ELR (cell line): ENCODE measurements around the gene CADM2.
"Not testable (repeated sequence)": the region's sequence is repeated elsewhere in the genome, so short reads cannot be mapped to it uniquely, and the experiment has no call there.

Source experiments
- DNase-seq: peaks from one replicate; pipeline ENCODE4 v3.0.0-alpha.2; 2015; ENCODE audit warnings: low read depth

The CADM2 gene

DNA sequence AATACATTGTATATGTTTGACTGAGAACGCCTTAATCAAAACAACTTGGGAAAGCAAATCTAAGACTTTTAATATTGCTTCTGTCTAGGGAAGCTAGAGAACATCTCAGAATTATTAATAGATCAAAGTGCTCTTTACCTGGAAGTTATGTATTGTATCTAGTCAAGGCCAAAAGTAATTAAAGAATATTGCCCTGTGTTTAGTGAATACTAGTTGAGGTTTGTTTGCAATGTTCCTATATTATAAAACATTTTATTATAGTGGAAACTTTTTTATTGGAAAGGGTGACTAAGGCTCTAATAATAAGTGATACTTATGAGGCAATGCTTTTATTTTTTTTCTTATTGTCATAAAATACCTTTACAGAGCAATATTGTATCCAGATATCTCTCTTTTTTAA is 118.2 kb downstream of the CADM2 start:
- DNase-seq = no peak

DNA sequence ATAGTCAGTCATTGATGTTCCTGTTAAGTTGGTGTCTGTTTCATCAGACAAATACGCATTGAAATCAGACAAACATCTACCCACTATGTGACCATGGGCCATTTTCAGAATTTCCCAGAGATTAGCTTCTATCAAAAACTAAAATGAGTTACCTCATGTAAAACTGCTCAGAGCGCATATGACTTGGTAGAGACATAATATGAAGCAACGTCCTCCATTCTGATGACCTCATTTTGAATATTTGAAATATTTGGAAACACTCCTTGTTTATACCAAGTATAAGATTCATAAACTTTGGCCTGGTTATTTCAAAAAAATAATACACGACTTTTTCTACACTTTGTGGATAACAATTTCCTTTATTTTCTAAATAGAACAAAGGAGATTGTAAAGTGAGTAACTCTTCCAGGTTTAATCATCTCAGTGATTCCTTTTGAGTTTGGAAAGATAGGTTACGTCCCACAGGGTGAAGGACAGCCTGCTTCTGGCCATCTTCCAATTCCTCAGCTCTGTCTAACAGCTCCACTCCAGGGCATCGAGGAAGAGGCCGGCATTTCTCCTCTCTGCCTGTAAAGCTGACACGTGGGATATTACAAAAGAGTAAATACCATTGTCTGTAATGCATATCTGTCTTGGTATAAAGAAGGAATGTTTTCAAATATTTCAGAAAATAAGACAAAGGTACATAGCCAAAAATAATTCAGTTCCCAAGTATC is 122.6 kb downstream of the CADM2 start:
- no peak for DNase-seq

DNA sequence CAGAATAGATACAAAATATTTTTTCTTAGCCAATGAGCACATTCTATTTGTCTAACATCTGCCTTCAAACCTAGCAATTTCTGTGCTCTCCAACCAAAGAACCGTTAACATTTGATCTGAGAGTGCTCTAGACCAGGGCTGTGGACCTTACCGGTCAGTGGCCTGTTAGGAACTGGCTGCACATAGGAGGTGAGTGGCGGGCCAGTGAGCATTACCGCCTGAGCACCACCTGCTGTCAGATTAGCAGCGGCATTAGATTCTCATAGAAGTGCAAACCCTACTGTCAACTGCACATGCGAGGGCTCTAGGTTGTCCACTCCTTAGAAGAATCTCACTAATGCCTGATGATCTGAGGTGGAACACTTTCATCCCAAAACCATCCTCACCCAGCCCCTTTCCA is 131.7 kb downstream of the CADM2 start:
- no peak for DNase-seq

DNA sequence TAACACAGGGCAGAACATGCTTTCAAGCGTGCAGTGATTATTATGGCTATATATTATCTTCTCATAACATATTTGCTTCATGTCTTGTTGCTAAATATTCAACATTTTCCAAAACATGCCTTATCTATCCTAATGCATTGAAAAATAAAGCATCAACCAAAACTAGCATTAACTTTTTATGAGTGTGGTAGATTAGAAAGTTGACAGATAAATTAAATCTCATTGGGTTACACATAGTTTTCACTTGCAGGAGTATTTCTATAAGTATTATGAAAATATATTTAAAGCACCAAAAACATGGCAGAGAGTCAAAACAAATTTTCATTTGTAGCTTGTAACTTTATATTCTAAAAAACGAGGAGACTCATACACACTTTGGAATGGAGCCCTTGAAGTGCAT is 141.5 kb downstream of the CADM2 start:
- DNase-seq = no peak

DNA sequence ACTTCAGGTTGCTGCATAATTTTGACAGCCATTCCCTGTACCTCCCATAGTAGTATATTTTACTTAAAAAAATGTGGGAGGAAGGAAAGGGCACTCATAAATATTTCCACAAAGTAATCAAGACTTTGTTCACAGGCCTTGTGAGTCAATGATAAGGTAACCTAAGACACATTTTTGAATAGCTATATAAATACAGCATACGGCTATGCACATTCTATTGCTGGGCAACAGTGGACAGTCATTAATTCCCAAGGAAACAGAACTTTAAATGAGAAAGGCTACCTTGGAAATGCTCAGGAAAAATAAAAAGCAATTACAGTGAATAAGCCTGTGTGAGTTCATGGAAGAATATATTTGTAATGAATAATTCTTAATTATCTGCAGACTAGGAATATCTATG is 144.0 kb downstream of the CADM2 start:
- DNase-seq = no peak

DNA sequence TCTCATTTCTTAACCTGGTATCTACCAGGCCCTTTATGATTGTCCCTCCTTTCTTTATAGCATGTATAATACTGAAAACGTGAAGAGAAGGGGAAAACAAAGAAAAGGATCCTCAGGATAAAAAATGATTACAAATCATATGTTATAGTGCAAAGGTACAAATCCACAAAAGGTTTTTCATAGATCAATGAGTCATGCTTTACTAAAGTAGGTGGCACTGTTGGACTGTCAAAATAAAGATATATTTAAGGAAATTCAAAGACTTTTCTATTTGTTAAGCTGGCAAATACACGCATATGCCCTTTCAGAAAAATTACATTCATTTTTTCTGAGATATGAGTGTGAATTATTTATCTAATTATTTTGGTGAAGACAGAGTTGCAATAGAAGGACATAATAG is 151.6 kb downstream of the CADM2 start:
- DNase-seq = no peak

DNA sequence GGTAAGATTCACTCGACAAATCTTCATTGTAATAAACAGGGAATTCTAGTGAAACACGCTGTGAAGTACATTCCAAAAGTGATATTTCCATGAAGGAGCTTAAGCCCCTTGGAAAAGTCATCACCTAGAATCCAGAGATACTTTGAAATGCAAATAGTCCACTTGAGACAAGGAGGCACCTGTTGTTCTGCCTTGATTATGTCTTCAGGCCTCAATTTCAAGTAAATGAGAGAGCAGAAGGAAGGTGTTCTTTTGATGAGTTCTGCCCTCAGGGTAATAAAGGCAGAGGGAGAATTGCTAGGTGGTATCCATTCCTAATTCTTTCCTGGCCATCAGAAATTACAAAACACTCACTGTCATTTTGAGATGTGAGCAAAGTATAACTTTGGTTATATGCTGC is 162.1 kb downstream of the CADM2 start:
- DNase-seq = no peak

DNA sequence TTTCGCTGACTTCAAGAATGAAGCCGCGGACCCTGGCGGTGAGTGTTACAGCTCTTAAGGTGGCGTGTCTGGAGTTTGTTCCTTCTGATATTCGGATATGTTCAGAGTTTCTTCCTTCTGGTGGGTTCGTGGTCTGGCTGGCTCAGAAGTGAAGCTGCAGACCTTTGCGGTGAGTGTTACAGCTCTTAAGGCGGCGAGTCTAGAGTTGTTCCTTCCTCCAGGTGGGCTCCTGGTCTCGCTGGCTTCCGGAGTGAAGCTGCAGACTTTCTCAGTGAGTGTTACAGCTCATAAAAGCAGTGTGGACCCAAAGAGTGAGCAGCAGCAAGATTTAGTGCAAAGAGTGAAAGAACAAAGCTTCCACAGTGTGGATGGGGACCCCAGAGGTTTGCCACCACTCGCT is 174.1 kb downstream of the CADM2 start:
- DNase-seq = not testable (repeated sequence)

DNA sequence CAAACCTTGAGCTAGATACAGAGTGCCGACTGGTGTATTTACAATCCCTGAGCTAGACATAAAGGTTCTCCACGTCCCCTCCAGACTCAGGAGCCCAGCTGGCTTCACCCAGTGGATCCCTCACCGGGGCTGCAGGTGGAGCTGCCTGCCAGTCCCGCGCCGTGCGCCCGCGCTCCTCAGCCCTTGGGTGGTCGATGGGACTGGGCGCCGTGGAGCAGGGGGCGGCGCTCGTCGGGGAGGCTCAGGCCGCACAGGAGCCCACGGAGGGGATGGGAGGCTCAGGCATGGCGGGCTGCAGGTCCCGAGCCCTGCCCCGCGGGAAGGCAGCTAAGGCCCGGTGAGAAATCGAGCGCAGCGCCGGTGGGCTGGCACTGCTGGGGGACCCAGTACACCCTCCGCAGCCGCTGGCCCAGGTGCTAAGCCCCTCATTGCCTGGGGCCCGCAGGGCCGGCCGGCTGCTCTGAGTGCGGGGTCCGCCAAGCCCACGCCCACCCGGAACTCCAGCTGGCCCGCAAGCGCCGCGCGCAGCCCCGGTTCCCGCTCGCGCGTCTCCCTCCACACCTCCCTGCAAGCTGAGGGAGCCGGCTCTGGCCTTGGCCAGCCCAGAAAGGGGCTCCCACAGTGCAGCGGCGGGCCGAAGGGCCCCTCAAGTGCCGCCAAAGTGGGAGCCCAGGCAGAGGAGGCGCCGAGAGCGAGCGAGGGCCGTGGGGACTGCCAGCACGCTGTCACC is 175.1 kb downstream of the CADM2 start:
- DNase-seq = not testable (repeated sequence)

DNA sequence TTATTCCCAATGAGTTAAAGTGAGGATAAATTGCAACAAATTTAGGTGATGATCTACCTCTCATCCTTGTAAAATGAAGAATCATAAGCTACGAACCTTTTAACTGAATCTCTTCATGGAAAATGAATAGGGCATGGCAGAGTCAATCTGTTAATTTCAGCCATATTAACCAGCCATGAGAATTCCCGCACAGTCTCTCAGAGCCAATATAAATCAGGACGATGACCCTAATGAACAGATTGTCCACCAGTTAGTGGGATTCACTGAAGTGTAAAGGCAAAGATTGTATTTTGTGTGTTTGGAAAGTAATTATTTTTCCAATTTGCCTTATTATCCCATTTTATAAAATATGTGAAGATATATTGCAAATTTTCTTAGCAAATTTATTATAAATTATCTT is 183.8 kb downstream of the CADM2 start:
- no peak for DNase-seq

DNA sequence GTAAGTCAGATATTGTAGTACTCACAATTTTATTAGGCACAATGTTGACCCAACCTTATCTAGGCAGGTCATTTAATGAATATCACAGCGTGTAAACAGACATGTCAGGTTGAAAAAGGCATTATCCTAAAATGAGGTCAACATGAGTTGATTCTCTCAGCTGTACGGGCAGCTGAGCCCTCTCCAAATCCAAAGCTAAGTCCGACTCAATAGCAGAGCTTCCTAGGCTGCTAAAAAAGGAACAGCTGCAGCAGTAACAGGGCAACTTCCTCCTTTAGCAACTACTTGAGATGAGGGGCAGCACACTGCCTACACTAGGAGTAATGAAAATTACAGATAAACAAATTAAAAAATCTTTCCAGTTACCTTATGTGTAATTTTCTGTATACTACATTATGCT is 189.2 kb downstream of the CADM2 start:
- no peak for DNase-seq

DNA sequence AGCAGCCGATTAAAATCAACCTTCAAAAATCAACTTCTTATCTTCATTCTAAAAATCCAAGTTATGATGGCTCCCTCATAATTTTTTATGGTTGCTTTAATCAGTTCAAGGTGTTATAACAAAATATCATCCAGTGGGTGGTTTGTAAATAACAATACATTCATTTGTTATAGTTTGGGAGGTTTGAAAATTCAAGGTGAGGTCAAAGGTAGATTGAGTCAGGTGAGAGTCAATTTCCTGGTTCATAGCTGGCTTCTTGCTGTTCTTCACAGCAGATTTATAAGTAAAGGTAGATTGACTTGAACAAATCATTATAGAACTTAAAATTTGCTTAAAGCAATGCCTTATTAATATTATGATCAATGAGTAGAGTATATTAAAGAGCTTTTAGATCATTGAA is 192.8 kb downstream of the CADM2 start:
- DNase-seq = no peak

DNA sequence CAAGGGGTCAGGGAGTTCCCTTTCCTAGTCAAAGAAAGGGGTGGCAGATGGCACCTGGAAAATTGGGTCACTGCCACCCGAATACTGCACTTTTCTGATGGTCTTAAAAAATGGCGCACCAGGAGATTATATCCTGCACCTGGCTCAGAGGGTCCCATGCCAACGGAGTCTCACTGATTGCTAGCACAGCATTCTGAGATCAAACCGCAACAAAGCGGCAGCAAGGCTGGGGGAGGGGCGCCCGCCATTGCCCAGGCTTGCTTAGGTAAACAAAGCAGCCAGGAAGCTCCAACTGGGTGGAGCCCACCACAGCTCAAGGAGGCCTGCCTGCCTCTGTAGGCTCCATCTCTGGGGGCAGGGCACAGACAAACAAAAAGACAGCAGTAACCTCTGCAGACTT is 194.5 kb downstream of the CADM2 start:
- not testable (repeated sequence) for DNase-seq

DNA sequence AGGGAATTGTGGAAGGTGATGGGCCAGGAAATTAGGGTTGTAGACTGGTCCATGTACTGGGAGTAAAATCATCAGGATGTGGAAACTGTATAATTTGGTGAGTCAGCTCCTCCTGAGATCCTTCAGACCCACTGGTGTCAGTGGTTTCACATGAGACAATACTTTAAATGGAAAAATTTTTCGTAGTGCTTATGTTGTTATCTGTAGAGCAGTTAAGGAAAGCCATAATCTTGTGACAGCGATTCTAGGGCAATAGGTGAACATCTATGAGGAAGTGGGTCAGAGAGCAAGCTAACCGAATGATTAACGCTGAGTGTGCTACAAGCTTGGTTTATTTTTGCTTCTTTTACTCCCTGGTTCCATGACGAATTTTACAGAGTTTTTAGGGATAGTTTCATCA is 200.6 kb downstream of the CADM2 start:
- DNase-seq = no peak

DNA sequence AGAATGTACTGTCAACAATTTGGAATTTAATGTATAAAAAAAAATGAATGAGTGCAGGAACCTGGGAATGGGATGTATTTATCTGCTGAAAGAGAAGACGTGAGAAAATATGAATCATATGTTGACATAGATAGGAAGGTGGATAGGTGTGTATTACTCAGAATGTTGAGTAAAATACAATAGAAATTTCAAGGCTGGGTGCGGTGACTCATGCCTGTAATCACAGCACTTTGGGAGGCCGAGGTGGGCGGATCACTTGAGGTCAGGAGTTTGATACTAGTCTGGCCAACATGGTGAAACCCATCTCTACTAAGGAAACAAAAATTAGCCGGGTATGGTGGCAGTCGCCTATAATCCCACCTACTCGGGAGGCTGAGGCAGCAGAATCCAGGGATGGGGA is 202.8 kb downstream of the CADM2 start:
- no peak for DNase-seq

DNA sequence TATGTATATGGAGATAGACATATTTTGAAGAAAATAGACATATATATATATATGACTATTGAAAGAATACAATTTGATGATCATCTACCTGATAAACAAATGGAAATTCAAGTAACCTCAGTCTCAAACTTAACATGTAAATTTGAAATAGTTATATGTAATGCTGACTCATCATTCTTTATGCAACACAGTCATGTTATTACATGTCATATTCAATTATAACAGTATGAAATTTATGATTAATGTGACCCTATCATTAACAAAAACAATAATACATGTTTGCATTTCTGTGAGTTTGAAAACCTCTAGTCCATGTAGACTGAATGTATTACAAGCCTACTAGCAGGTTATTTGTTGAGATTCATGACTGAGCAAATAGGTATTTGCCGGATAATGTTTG is 204.1 kb downstream of the CADM2 start:
- DNase-seq = no peak

DNA sequence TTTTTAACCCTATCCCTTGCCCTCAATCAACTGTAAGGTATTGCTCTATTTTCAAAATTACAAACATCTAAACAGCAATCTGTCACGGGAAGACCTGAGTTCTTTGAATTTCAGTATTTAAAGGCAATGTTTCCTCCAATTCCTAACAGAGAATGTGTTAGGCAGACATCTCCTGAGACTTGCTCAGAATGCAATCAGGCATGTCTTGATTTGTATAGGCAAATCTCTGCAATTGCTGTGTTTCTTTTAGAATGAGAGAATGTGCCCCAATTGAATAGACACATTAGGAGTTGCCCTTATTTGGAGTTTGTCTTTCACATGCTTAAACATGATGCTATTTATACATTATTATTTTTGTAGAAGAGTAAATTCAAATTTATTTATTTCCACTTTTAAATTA is 205.6 kb downstream of the CADM2 start:
- DNase-seq = no peak

DNA sequence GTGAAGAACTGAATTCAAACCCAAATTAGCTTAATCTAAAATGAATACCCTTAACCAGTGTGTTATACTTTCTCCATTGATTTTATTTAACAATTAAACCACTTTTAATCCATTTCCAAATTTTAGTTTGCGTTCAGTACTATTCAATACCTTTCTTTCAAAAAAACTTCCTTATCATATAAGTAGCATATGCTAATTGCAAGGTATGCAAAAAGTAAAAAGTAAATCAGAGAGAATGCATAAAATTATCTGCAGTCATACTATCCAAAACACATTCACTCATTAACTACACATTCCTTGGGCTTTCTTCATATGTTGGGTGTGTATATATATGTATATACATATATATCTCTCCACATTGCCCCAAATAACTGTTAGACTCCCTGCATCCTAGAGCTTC is 208.8 kb downstream of the CADM2 start:
- no peak for DNase-seq

DNA sequence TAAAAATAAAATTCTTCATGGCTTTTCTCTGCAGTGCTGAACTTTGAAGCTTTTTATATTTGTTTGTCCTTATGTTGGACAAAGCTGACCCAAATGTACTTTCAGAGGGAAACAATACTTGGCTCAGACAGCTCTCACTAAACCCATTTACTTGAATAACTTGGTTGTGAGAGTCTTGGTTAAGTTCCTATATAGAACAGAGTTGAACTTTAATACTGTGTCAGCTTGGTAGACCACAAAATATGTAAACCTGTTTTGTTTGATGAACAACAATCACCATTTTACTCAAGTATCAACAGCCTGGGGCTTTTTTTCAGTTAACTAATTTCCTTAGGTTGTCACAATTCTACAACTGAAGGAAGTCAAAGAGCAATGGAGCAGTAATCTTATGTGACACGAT is 211.9 kb downstream of the CADM2 start:
- DNase-seq = no peak

DNA sequence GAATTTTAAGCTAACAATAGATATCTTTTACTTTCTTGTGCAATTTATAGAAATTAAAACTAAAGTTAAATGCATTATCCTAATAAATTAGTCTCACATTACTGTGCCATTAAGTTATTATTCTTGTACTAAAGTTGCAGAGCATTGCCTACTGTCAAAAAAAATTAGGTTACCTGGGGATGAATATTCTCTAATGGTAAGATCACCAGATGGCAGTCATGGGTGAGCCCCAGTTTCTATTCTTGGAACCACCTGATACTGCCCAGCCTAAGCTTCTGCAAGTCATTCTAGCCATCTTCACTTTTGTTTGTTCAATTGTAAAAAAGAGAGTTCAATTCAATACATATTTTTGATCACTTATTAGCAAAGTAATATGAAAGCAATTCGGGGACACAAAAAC is 213.2 kb downstream of the CADM2 start:
- DNase-seq = no peak

DNA sequence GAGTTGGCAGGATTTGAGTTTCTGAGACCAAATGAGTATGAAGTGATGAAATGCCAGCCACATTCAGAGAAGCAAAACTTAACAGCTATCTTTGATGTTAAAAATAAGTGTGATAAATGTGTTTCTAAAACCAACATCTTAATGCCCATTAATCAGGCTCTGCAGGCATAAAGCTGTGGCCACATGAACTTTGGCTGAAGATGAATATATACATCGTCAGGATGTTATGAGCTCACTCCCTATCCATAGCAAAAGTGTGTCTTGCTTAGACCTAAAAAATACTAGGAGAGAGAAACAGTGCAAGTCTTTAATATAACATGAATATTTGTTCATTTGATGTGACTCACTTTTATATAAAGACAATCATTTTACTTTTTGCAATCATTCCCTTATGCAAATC is 218.0 kb downstream of the CADM2 start:
- DNase-seq = no peak

DNA sequence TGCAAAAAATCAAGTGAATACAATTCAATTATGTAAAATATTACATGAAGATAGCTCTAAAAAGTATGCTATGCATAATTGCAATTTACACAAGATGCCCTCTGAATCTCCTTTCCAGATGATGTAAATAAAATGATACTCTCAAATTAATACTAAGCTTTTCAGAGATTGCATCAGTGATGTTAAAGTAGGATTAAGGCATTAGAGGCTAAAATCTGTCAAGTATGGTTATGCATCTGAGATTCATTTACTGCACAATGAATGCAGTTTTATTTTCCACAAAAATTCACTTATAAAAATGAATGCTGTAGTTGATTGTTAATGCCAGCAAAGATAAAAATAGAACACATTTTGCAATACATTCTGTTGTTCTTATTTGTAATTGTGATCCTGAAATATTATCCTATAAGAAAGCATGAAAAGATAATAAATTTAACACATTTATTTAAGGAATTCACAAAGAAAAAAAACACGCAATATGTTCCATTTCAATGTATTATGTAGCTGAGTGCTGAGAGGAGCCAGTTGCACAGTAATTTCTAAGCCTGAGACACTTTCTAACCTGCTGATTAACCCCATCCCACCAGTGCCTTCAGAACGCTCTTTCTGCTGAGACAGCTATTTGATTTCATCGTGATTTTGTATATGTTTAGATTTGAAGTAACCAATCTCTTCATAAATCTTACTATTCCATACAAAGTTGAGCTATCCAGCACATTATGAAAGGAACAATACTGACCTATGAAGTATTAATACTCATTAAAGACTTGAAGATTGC is 224.4 kb downstream of the CADM2 start:
- no peak for DNase-seq

DNA sequence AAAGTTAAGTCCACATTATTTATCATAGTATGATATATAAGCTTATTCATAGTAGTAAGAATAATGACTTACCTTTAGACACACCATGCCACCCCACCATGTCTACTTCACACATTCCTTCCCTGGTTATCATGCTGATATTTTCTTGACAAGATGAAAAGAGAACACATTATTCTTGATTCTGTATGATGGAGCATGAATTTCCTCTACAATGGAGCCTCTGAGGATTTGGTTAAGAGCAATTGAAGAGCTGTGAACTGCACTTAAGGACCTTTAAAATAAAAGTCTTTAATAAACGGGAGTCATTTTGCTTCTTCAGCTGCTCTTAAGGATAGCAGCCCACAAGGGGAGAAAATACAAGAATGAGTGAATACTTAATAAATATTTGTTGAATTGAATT is 226.7 kb downstream of the CADM2 start:
- no peak for DNase-seq
